Measurements from ENCODE around the gene FOLR3. TPM values are rescaled to one million over a fixed set of nuclear protein-coding genes. Genes with fewer than 3 reads are reported as not detected.

The FOLR3 gene
- total RNA-seq, 4 donors from 2014 or later = 0.68 to 0.88 TPM; not detected in 2

DNA sequence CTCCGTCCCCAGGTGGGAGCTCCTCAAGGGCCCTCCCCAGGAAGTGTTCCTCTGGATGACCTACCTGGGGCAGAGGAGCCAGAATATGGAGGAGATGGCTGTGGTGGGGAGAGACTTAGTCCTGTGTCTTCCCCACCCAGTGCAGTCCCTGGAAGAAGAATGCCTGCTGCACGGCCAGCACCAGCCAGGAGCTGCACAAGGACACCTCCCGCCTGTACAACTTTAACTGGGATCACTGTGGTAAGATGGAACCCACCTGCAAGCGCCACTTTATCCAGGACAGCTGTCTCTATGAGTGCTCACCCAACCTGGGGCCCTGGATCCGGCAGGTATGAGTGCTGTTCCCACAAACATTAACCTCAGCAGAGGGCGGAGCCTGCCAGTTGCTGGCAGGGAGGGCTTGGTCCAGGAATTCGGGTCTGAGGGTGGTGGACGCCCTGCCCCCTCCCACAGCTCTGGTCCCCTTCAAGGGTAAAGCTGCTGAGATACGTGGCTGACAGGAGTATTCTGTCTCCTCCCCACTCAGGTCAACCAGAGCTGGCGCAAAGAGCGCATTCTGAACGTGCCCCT, 3.4 kb downstream of the FOLR3 start:
- TF ChIP-seq, protein P1, sequence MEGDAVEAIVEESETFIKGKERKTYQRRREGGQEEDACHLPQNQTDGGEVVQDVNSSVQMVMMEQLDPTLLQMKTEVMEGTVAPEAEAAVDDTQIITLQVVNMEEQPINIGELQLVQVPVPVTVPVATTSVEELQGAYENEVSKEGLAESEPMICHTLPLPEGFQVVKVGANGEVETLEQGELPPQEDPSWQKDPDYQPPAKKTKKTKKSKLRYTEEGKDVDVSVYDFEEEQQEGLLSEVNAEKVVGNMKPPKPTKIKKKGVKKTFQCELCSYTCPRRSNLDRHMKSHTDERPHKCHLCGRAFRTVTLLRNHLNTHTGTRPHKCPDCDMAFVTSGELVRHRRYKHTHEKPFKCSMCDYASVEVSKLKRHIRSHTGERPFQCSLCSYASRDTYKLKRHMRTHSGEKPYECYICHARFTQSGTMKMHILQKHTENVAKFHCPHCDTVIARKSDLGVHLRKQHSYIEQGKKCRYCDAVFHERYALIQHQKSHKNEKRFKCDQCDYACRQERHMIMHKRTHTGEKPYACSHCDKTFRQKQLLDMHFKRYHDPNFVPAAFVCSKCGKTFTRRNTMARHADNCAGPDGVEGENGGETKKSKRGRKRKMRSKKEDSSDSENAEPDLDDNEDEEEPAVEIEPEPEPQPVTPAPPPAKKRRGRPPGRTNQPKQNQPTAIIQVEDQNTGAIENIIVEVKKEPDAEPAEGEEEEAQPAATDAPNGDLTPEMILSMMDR (IDR thresholded peaks at IDR 0.05; ENCODE audit: low read depth) = no peak

DNA sequence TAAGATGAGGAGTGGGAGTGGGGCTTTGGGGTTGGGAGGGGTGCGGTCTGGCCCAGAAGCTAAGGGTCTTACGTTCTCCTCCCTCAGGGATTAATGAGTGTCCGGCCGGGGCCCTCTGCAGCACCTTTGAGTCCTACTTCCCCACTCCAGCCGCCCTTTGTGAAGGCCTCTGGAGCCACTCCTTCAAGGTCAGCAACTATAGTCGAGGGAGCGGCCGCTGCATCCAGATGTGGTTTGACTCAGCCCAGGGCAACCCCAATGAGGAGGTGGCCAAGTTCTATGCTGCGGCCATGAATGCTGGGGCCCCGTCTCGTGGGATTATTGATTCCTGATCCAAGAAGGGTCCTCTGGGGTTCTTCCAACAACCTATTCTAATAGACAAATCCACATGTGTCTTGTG, 4.0 kb downstream of the FOLR3 start:
- TF ChIP-seq, protein P1 (IDR thresholded peaks at IDR 0.05; ENCODE audit: low read depth) = no peak

DNA sequence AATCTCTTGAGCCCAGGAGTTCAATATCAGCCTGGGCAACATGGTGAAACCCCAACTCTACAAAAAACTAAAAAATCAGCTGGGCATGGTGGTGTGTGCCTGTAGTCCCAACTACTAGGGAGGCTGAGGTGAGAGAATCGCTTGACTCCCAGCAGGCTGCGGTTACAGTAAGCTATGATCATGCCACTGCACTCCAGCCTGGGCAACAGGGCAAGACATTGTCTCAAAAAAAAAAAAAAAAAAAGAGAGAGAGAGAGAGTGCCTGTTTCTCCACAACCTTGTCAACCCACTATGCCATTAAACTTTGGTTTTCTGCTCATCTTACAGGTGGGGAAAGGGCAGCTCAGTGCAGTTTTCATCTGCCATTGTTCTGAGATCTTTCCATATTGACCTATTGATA, 5.1 kb downstream of the FOLR3 start:
- TF ChIP-seq, protein P1 (IDR thresholded peaks at IDR 0.05; ENCODE audit: low read depth) = no peak

DNA sequence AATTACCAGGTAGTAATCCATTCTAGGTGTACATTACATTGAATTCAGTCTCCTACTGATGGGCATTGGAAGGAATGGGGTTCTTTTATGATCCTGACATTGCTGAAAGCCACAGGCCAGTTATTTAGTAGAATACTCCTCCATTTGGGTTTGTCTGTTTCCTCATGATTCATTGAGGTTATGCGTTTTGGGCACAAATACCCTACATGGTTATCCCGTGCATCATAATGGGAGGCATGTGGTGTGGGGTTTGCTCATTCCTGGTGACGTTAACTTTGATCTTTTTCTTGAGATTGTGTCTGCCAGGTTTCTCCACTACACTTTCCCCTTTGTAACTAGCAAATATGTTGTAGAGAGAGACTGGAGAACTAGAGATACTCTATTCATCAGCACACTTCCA, 5.5 kb downstream of the FOLR3 start:
- TF ChIP-seq, protein P1 (IDR thresholded peaks at IDR 0.05; ENCODE audit: low read depth) = no peak

DNA sequence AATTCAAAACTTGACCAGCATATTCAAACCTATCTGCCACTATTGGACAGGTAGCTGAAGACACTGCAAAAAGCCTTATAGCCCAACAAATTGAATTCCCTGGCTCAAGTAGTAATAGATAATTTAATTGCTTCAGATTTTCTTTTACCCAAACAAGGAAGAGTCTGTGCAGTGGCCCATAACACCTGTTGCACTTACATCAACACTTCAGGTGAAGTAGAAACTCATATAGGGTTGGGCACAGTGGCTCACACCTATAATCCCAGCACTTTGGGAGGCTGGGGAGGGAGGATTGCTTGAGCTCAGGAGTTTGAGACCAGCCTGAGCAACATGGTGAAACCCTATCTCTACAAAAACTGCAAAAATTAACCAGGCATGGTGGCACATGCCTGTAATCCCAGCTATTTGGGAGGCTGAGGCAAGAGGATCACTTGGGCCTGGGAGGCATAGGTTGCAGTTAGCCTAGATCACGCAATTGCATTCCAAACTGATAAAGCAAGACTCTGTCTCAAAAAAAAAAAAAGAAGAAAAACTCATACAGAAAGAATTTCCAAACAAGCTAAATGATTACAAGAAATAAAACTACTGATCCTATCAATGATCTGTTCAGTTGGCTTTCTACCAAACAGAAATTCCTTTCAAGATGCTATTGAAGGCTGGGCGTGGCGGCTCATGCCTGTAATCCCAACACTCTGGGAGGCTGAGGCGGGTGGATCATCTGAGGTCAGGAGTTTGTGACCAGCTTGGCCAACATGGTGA, 9.5 kb downstream of the FOLR3 start:
- TF ChIP-seq, protein P1 (IDR thresholded peaks at IDR 0.05; ENCODE audit: low read depth) = no peak

DNA sequence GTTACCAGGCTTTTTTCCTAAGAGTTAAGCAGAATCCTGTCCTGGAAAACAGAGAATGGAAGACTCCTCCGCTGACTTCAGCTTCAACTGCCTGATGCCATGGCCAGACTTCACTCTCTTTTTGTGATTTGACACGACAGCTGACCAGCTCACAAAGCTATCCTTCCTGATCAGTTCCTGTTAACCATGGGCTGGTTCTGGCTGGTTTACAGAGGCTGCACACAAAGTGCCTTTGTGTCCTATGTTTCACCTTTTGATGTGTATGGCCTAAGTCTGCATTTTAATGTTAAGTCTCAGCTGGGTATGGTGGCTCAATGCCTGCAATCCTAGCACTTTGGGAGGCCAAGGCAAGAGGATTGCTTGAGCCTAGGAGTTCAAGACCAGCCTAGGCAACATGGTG, 11.1 kb downstream of the FOLR3 start:
- TF ChIP-seq, protein P1 (IDR thresholded peaks at IDR 0.05; ENCODE audit: low read depth) = no peak

DNA sequence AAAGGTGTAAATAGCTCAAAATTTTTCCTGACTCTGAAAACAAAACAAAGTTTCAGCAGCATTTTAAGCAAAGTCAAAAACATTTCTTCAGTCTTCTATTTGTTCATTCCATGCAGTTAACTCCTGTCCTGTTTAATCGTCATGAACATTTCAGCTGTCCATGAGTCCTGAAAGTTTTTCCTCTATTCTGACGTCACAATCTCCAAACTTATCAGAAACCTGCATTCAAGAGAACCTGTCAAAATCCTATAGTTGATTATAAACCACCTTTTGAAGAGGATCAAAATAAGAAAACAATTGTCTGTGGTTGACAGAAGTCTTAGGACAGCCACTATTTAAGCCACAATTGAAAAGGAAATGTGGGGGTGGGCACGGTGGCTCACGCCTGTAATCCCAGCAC, 15.4 kb downstream of the FOLR3 start:
- TF ChIP-seq, protein P1 (IDR thresholded peaks at IDR 0.05; ENCODE audit: low read depth) = no peak
